Esophagus squamous epithelium (tissue), 4 donors: Measurements from ENCODE around the gene OSBPL9.

ENCODE experiments used
- CTCF ChIP-seq, 6 experiments: fragments of 450-650 bp in 4 of 6; fragments of 200-600 bp in 2 of 6; sonication (generic) in 2 of 6; IDR thresholded peaks; one replicate each; pipeline ENCODE4 v1.5.1; 2016 to 2019; ENCODE audit warnings: antibody characterized with exemption in 6 of 6, mild to moderate bottlenecking in 4 of 6, moderate library complexity in 4 of 6
- POLR2A ChIP-seq, 4 donors: fragments of 450-650 bp; IDR thresholded peaks; one replicate each; pipeline ENCODE4 v1.6.1; 2017; ENCODE audit warnings: antibody characterized with exemption in 4 of 4, mild to moderate bottlenecking in 4 of 4, moderate library complexity in 3 of 4

GRCh38 chr1:51568231-51568935 lies 48.5 kb upstream of the OSBPL9 start:
- TF ChIP-seq CTCF (IDR thresholded peaks at IDR 0.05) (no peak), POLR2A (IDR thresholded peaks at IDR 0.05) (no peak)
